Effector memory CD4-positive, alpha-beta T cell (primary cell): ENCODE measurements around the gene MYRF.

Source experiments
- DNase-seq, 3 donors: peaks; one replicate each; pipeline ENCODE4 v3.0.0-alpha.2; 2020
- H3K27ac ChIP-seq: 2 replicates; pipeline ENCODE4 v1.7.0; 2013; ENCODE audit warnings: mild to moderate bottlenecking, low read length, moderate library complexity; ENCODE audit not compliant: insufficient read depth, poor library complexity, severe bottlenecking
- H3K27me3 ChIP-seq: replicated peaks from 2 replicates; pipeline ENCODE4 v1.7.0; 2013; ENCODE audit warnings: mild to moderate bottlenecking, low read length; ENCODE audit not compliant: insufficient read depth, control insufficient read depth, poor library complexity, severe bottlenecking
- H3K36me3 ChIP-seq: 2 replicates; pipeline ENCODE4 v1.7.0; 2013; ENCODE audit warnings: mild to moderate bottlenecking, low read length, moderate library complexity; ENCODE audit not compliant: control insufficient read depth, insufficient read depth
- H3K4me1 ChIP-seq: 2 replicates; pipeline ENCODE4 v1.7.0; 2013; ENCODE audit warnings: low read length, mild to moderate bottlenecking; ENCODE audit not compliant: control insufficient read depth, insufficient read depth, poor library complexity, severe bottlenecking
- H3K4me3 ChIP-seq: 2 replicates; pipeline ENCODE4 v1.7.0; 2013; ENCODE audit warnings: low read length, low read depth, mild to moderate bottlenecking; ENCODE audit not compliant: insufficient read depth, poor library complexity, severe bottlenecking
- H3K9me3 ChIP-seq: 2 replicates; pipeline ENCODE4 v1.7.0; 2013; ENCODE audit warnings: mild to moderate bottlenecking, low read length, moderate library complexity; ENCODE audit not compliant: control insufficient read depth

Gene MYRF

DNA sequence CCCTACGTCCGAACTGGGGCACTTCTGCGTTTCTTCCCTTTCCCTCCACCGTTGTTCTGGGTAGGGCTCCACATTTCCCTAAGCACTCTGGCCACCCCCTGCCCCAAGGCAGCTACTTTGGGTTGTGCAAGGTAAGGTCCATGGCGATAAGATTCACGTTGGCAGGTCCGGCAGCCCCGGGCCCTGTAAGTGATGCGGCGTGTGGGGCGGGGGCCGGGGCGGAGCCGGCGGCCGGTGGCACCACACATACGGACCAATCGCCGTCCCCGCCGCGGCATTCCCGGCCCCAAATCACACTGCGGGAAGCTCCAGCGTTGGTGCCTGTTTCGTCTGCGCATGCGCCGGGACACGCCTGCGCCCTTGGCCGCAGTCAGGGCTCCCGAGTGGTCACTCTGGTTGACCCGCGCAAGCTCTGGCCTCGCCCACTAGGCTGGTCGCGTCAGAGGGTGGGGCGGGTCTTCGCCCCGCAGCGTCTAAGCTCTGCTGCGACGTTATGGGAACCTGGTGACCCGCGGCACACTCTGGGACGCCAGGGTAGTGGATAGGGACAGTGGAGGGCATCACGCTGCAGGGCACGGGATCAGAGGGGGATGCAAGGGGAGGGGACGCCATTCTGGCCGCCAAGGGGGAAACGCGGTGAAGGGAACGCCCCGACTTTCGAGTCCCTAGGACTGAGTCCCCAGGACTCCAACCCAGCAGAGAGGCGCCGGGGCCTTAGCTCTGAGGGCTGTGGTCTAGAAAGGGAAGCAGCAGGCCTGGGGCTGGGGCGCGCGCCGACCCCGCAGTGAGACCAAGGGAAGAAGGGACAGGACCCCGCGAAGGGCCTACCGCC lies 62.7 kb downstream of the MYRF start:
- Histone ChIP-seq H3K36me3 (no peaks in the 10 kb centered on the region), H3K4me1 (peaks cover 25% of the 10 kb centered on the region), H3K9me3 (no peaks in the 10 kb centered on the region), H3K4me3 (peak overlapping the region; percentile 70), H3K27me3 (peaks cover 6% of the 10 kb centered on the region), H3K27ac (no peak overlapping the region)
- peak in 2 of 3 donors; percentile 42 to 45 for DNase-seq

GRCh38 chr11:61815790-61816735 lies 63.6 kb downstream of the MYRF start:
- H3K4me3 ChIP-seq, result peak overlapping the region; percentile 70
- no peaks in the 10 kb centered on the region for H3K36me3 ChIP-seq
- peak overlapping the region; percentile 25 for H3K27ac ChIP-seq
- no peaks in the 10 kb centered on the region for H3K9me3 ChIP-seq
- peaks cover 25% of the 10 kb centered on the region for H3K4me1 ChIP-seq
- H3K27me3 ChIP-seq, result peaks cover 6% of the 10 kb centered on the region
- peak; percentile 16 to 59 (median 39) for DNase-seq

- Histone ChIP-seq H3K27me3 (peaks cover 6% of the 10 kb centered on the region), H3K4me1 (peaks cover 25% of the 10 kb centered on the region), H3K4me3 (peak within 1 kb of the TSS; percentile 70), H3K36me3 (no peaks in the 10 kb centered on the region), H3K27ac (peak within 1 kb of the TSS; percentile 25), H3K9me3 (no peaks in the 10 kb centered on the region)
- DNase-seq, result peak; percentile 38 to 71 (median 63)
Observed at GRCh38 chr11:61816736-61817455, 64.5 kb downstream of the MYRF start, which contains the start of gene FADS1. Gene FADS1, minus strand, starts transcription at chr11:61817003. Its CDS starts 74 bp downstream, at chr11:61816929.

DNA sequence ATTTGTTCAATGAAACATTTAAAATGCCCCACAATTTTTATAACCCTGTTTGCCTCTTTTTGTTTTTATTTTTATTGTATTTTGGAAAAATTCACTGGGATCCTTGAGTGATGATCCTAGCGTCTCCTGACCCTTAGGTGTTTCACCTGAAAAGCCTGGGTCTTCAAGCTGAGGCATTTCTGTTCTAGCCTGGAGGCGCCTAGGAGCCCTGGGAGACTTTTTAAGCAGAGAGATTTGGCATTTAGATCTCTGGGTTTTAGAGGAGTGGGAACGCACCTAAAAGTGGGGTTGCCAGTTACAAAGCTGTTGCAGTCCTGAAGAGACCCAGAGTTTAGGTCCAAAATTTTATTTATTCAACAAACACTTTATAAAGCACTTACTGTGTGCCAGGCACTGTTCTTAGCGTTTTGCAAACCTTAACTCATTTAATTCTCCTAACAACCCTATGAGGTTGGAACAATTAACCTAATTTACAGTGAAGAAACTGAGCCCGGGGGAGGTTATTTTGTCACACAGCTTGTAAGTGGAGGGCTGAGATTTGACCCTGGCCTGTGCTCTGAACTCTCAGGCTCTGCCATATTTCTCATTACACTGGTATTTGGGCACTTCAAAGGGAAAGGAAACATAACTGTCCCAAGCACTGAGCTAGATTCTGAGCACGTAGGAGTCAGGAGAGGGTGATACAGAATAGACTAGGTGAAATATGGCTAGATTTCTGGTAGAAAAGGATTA lies 65.2 kb downstream of the MYRF start:
- Histone ChIP-seq H3K36me3 (no peaks in the 10 kb centered on the region), H3K27ac (no peak overlapping the region), H3K4me3 (no peak overlapping the region), H3K9me3 (no peaks in the 10 kb centered on the region), H3K27me3 (peaks cover 6% of the 10 kb centered on the region), H3K4me1 (peaks cover 25% of the 10 kb centered on the region)
- no peak for DNase-seq

DNA sequence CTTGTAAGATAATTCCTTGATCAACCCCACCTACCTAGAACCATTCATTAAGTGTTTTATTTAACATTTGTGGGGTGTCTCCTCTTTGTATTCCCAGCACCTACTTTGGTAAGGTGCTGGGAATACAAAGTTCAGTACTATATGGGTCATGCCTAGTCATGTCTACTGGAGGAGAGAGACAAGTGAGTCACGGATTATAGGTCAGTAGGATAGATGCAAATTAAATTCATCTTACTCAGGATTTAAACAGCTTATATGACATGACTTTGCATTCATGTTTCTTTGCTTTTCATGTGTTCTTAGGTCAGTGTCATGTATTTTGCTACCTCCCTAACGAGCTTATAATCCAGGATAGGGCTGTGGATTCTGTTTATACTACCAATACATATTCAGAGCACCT lies 67.7 kb downstream of the MYRF start:
- H3K9me3 ChIP-seq, result no peaks in the 10 kb centered on the region
- peaks cover 6% of the 10 kb centered on the region for H3K27me3 ChIP-seq
- no peak for DNase-seq
- H3K27ac ChIP-seq, result no peak overlapping the region
- no peaks in the 10 kb centered on the region for H3K36me3 ChIP-seq
- peaks cover 19% of the 10 kb centered on the region for H3K4me1 ChIP-seq
- no peak overlapping the region for H3K4me3 ChIP-seq

- no peak overlapping the region for H3K27ac ChIP-seq
- peaks cover 16% of the 10 kb centered on the region for H3K27me3 ChIP-seq
- H3K36me3 ChIP-seq, result no peaks in the 10 kb centered on the region
- DNase-seq, result no peak
- H3K4me1 ChIP-seq, result peaks cover 23% of the 10 kb centered on the region
- no peaks in the 10 kb centered on the region for H3K9me3 ChIP-seq
- H3K4me3 ChIP-seq, result peak overlapping the region; percentile 57
Observed at GRCh38 chr11:61826930-61827570, 74.6 kb downstream of the MYRF start.

GRCh38 chr11:61827571-61828378 lies 75.3 kb downstream of the MYRF start, which contains the start of gene FADS2:
Gene FADS2, plus strand, starts transcription at chr11:61828300. Its CDS starts 91 bp downstream, at chr11:61828391.
- Histone ChIP-seq H3K27me3 (peaks cover 16% of the 10 kb centered on the region), H3K4me3 (peak within 1 kb of the TSS; percentile 57), H3K36me3 (no peaks in the 10 kb centered on the region), H3K9me3 (no peaks in the 10 kb centered on the region), H3K4me1 (peaks cover 23% of the 10 kb centered on the region), H3K27ac (no peak within 1 kb of the TSS)
- peak; percentile 12 to 82 (median 50) for DNase-seq

DNA sequence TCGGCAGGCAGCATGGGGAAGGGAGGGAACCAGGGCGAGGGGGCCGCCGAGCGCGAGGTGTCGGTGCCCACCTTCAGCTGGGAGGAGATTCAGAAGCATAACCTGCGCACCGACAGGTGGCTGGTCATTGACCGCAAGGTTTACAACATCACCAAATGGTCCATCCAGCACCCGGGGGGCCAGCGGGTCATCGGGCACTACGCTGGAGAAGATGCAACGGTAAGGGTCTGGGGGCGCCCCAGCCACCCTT lies 75.9 kb downstream of the MYRF start:
- peak overlapping the region; percentile 57 for H3K4me3 ChIP-seq
- H3K27ac ChIP-seq, result no peak overlapping the region
- H3K9me3 ChIP-seq, result no peaks in the 10 kb centered on the region
- peaks cover 23% of the 10 kb centered on the region for H3K4me1 ChIP-seq
- H3K27me3 ChIP-seq, result peaks cover 16% of the 10 kb centered on the region
- DNase-seq, result no peak
- no peaks in the 10 kb centered on the region for H3K36me3 ChIP-seq
